Right ventricle myocardium superior (tissue), 1 donor: ENCODE results near the gene KAT6B. TPM values are rescaled to one million over a fixed set of nuclear protein-coding genes. Genes with fewer than 3 reads are reported as not detected.

ENCODE experiments used
- ATAC-seq: fragments of 200-7000 bp; cut with Tn5 transposase; one replicate; pipeline ENCODE4 v1.9.1; 2020; ENCODE audit warnings: mild to moderate bottlenecking; ENCODE audit not compliant: poor library complexity
- DNase-seq: peaks from one replicate; pipeline ENCODE4 v3.0.0-alpha.2; 2020
- intact Hi-C: fragments of 100-400 bp; cut with DNase I; formaldehyde crosslinking; loops from one replicate; pipeline ENCODE4 v1.11.2; 2022
- total RNA-seq: library from RNA; stranded (reverse); fragmentation: NEBNext Ultra II Directional; extraction: Animal tissue kit (Norgen Biotek cat#: 25700); gene quantifications from one replicate; pipeline ENCODE4 v1.2.1, GENCODE V29; 2021
- donor health status: DM: no; HTN: yes; CAD: no; lungs with severe emphysema.

The KAT6B gene
- total RNA-seq, 1 donor from 2014 or later: 36.2 TPM

- intact Hi-C loops: loop anchor here (10.0 kb wide), 1 partner anchor 293 kb away; the partner anchor contains the start of gene SAMD8
- DNase-seq (no peak), ATAC-seq (no peak)
Measured at GRCh38 chr10:74821501-74821900, 4.9 kb upstream of the KAT6B start.

- no peak for ATAC-seq
- intact Hi-C loops: loop anchor here (10.0 kb wide), 1 partner anchor 293 kb away; the partner anchor contains the start of gene SAMD8
- DNase-seq: no peak
Measured at GRCh38 chr10:74822101-74822500, 4.3 kb upstream of the KAT6B start.

GRCh38 chr10:74822521-74823089, 3.8 kb upstream of the KAT6B start:
- DNase-seq (no peak), ATAC-seq (no peak)
- intact Hi-C loops: loop anchor here (10.0 kb wide), 1 partner anchor 292 kb away; the partner anchor contains the start of gene SAMD8

GRCh38 chr10:74823791-74824183, 2.6 kb upstream of the KAT6B start:
- DNase-seq: no peak
- no peak for ATAC-seq
- intact Hi-C loops: loop anchor here (10.0 kb wide), 1 partner anchor 291 kb away; the partner anchor contains the start of gene SAMD8

GRCh38 chr10:74824184-74824899, 2.1 kb upstream of the KAT6B start:
- ATAC-seq: no peak
- intact Hi-C loops: loop anchor here (10.0 kb wide), 1 partner anchor 290 kb away; the partner anchor contains the start of gene SAMD8
- DNase-seq: no peak

GRCh38 chr10:74824900-74825370, 1.5 kb upstream of the KAT6B start:
- peak; percentile 66 for DNase-seq
- intact Hi-C loops: loop anchor here (10.0 kb wide), 1 partner anchor 290 kb away; the partner anchor contains the start of gene SAMD8
- no peak for ATAC-seq

- intact Hi-C loops: loop anchor here (10.0 kb wide), 1 partner anchor 289 kb away; the partner anchor contains the start of gene SAMD8
- ATAC-seq (peak; percentile 52), DNase-seq (peak; percentile 77)
Measured at GRCh38 chr10:74825371-74826141, 844 bp upstream of the KAT6B start.

GRCh38 chr10:74827045-74827441, 643 bp downstream of the KAT6B start:
- intact Hi-C loops: loop anchor here (10.0 kb wide), 1 partner anchor 288 kb away; the partner anchor contains the start of gene SAMD8
- ATAC-seq: no peak
- DNase-seq: no peak

- ATAC-seq: no peak
- DNase-seq: no peak
- intact Hi-C loops: loop anchor here (10.0 kb wide), 1 partner anchor 287 kb away; the partner anchor contains the start of gene SAMD8
Measured at GRCh38 chr10:74827694-74828093, 1.3 kb downstream of the KAT6B start.

- intact Hi-C loops: loop anchor here (10.0 kb wide), 1 partner anchor 286 kb away; the partner anchor contains the start of gene SAMD8
- ATAC-seq: no peak
- no peak for DNase-seq
Measured at GRCh38 chr10:74828946-74829345, 2.5 kb downstream of the KAT6B start.

- no peak for DNase-seq
- no peak for ATAC-seq
- intact Hi-C loops: no loop called here
Measured at GRCh38 chr10:74831518-74832120, 5.2 kb downstream of the KAT6B start.

GRCh38 chr10:74835963-74836362, 9.6 kb downstream of the KAT6B start:
- intact Hi-C loops: no loop called here
- DNase-seq: no peak
- no peak for ATAC-seq

- intact Hi-C loops: no loop called here
- ATAC-seq (no peak), DNase-seq (no peak)
Measured at GRCh38 chr10:74836877-74837276, 10.5 kb downstream of the KAT6B start.

- intact Hi-C loops: no loop called here
- no peak for DNase-seq
- ATAC-seq: no peak
Measured at GRCh38 chr10:74837743-74838142, 11.3 kb downstream of the KAT6B start.

- intact Hi-C loops: no loop called here
- no peak for DNase-seq
- no peak for ATAC-seq
Measured at GRCh38 chr10:74839708-74840107, 13.3 kb downstream of the KAT6B start.

GRCh38 chr10:74841265-74841973, 15.0 kb downstream of the KAT6B start:
- intact Hi-C loops: no loop called here
- peak; percentile 82 for ATAC-seq

GRCh38 chr10:74842301-74842954, 16.0 kb downstream of the KAT6B start:
- DNase-seq (no peak), ATAC-seq (no peak)
- intact Hi-C loops: no loop called here

More at GRCh38 chr10:74841265-74841973, 15.0 kb downstream of the KAT6B start:
- DNase-seq: peak; percentile 56
